Stimulated activated CD8-positive, alpha-beta memory T cell treated with anti-CD3 and anti-CD28 coated beads, Interleukin-15, amount 100 ng/mL, for 24 hours (primary cell): ENCODE data around the gene EBF3.

Source experiments
- DNase-seq: peaks from one replicate; pipeline ENCODE4 v3.0.0-alpha.2; 2020; ENCODE audit warnings: low read depth

Gene EBF3

GRCh38 chr10:129959544-129960480 lies 4.3 kb downstream of the EBF3 start:
- DNase-seq: no peak

DNA sequence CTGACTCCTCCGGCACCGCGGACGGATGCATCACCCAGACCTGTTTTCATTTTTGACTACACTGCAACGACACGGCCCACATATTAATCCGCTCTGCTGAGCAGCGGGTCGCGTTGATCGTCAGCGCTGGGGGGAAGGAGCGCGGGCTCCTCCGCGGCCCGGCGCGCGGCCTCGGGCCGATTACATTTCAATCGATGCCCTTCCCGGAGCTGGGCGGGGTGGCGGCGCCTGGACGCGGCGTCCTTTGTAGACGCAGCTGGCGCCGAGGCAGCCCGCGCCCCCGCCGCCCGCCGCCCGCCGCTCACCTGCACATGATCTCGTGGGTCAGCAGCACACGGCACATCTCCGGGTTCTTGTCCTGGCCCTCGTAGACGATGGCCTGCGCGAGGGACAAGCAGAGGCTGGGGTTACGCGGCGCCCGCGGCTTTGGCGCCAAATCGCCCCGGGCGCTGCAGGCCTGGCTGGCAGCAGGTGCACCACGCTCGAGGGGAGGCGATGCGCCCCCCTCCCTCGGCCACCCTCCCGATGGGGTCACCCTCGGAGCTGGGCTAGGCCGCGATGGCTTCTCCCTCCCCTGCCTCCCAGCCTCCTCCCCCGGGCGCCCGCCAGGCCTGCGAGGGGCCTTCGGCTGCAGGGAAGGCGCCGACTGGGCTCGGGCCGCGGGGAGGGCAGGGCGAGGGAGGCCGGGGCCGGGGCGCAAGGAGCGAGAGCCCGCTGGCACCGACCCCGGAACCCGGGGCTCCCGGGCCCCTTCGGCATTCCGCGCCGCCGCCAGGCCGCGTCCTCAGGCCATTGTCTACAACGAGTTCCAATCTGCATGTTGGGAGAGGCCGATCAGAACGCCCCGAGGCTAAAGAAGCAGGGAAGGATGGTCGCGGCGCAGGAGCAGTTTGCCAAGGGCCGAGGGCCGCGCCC lies 5.2 kb downstream of the EBF3 start:
- no peak for DNase-seq

- DNase-seq: no peak
Measured at GRCh38 chr10:129958148-129958628, 5.9 kb downstream of the EBF3 start.

GRCh38 chr10:129956876-129957673 lies 7.0 kb downstream of the EBF3 start:
- DNase-seq: no peak

DNA sequence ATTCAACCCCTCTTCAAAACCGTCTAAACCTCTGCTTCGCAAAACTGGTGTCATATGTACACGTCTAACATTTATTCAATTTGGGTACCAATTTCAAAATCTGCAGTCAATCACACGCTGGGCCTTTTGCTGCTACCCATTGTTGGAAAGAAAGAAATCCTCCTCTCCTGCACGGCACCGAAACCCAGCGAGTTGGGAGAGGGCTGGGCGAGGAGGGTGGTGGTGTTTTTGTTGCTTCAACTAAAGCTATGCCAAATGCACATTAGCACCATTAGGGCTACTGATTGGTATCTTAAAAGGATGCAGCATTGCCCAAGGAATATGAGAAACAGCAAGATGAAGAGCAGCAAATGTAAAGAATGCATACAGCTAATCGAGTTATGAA lies 7.8 kb downstream of the EBF3 start:
- DNase-seq: no peak

DNA sequence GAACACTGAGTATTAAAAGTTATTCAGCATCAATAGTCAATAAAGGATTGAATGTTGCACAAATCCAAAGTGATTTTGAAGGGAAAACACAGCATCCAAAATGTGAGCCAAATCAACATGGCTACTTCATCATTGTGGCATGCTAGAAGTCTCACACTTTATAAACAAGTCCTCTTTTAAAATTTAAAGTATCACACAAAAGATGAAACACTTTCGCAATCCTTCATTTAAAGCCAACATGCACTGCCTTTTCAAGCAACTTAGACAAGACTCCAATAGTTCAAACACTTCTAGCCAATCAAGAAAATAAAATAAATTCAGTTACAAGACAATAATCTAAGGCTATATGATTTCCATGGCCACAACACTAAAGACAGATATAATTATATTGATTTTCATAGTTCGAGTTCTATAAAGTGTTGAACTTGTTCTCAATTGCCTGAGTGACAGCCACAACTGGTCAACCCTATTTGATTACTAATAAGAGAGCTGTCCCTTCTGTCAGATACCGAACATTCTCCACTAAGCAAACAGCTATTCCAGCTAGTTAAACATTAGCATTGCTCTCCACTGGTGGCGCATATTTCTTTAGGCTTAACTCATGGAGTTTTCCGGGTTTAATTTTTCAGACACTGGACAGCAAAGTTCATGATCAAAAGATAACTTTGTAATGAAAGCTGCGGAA lies 8.3 kb downstream of the EBF3 start:
- DNase-seq: no peak

DNA sequence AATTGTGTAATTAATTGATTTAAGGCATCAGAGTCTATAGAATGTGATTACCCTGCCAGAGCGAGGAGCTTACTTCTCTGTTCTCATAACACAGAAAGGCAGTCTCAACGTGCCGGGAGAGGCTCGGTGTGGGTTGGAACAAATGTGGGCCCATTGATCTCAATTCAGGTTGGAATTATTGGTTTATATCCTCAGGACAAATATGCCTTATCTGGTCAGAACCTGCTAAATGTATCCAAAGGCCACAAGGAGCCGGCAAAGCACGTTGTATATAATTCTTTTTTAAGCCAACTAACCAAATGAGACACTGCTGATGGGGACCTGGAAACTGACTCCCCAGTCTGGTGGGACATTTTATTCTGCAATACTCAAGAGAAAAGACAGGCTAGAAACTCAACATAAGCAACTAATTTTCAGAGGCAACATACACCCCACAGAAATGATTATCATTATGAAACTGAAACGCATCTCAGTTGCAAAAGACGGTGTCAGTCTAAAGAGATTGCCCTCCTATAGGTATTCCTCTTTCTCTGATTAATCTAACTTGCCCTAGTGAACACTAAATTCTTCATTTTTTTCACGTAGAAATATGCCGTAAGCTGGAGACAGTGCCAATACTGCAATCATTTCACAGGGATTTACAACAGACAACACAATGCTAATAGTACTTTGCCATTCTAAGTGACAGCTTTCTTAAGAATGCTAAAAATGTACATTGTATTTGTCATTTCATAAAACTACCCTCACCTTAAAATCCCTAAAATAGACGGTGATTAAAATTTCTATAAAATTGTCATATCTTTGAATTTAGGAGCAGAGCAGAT lies 9.4 kb downstream of the EBF3 start:
- no peak for DNase-seq

GRCh38 chr10:129953119-129954051 lies 10.7 kb downstream of the EBF3 start:
- DNase-seq: no peak

GRCh38 chr10:129952378-129953118 lies 11.5 kb downstream of the EBF3 start:
- DNase-seq: no peak

DNA sequence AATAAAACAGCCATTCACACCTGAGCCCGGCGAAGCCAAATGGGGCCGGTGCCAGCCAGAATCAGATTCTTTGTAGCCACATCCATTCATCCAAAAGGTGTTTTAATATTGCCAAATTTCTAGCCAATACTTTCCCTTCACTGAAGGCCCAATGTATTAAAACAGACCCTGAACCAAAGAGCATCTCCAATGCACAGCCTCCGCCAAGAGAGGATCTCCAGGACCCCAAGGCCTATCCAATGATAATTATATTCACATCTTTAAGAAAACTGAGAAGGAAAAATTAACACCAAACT lies 12.2 kb downstream of the EBF3 start:
- DNase-seq: no peak

DNA sequence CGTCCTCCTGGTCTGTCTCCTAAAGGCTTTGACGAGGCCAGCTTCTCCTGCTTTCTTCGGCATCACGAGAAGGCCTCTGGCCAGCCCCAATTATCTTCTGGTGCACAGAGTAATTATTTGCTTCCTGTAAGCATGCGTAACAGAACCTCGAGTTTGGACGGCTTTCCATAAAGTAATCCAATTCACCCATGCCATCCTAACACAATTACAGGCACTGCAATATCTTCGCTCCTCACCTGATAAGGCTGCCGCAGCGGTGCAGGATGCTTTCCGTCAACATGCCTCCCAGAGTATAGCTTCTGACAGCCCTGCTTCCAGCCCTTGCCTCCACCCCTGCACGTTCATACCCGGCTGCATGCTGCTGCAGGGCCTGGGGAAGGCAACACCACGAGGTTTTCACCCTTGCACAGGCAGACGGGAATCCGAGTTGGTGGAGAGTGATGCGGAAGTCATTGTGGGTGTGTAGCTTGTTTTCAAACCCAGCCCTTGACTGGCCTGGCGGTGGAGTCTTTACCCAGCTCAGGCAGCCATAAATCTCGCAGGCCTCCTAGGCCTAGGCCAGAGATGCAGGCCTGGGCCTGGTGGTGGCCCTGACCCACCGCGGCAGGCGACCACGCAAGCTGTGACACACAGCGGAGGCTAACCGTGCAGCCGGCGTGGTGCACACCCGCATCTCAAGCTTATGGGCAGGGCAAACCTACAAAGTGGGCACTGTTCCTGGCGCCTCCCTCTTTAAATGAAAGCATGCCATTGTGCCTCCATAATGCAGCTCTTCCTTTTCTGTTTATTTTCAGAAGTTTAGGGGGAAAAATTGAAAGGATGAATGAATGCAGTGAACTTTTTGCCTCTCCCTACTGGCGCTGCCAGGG lies 12.7 kb downstream of the EBF3 start:
- DNase-seq: no peak

GRCh38 chr10:129950676-129951075 lies 13.4 kb downstream of the EBF3 start:
- no peak for DNase-seq

DNA sequence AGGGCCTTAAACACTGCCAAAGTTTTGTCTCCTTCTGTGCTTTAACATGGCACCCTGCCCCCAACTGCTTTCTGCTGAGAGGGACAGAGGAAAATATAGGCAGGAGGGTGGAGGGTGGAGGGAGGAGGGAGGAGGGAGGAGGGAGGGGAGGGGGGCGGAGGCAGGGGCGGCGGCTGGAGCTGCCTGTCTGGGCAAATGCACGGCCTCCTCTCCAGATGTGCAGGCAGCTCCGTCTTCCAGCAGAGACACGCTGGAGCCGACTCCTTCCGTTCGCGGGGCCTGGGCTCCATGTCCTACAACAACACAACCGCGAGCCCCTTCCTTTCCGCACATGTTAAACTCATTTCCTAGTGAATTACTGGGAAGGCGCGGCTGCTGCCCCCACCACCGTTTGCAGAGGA lies 14.2 kb downstream of the EBF3 start:
- no peak for DNase-seq

DNA sequence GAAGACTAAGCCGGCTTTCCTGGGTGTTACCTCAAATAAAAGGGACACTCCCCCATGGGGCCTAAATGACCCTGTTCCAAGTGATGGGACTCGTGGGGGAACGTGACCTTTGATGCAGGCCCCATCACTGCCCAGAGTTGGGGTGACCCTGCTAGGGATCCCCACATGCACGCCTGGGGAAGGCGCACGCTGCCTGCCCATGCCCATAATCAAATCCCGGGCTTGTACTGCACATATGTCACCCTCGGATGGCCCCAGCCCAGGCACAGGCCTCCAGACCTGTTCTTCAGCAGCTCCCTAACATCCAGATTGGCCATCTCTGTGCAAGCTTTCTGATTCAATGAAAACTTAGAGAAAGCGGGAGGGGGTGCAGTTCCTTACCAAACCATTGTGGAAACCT lies 14.7 kb downstream of the EBF3 start:
- DNase-seq: no peak

DNA sequence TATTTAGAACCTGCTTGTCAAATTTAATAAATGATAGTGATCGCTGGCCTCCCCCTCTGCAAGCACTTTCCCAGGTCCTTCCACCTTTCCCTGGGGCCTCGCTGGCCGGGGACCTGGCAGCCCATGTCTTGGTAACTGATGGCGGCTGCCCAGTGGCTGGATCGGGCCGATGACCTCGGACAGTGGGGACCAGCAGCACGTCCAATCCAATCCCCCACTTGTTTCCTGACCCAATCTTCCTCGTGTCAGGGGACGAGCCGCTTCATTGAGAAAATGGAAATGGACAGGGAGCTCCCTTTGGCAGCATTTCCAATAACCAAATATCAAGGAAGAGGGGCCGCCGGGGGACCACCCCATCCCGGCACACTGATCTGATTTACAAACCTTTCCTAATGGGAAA lies 17.2 kb downstream of the EBF3 start:
- no peak for DNase-seq

- DNase-seq: no peak
Measured at GRCh38 chr10:129945941-129946760, 17.9 kb downstream of the EBF3 start.

- DNase-seq: no peak
Measured at GRCh38 chr10:129945526-129945925, 18.5 kb downstream of the EBF3 start.
